ENCODE data around the gene ITGAE.
A peak's percentile ranks its signal among the peaks of the same experiment; 100 is the strongest.
"Not testable (repeated sequence)": the region's sequence is repeated elsewhere in the genome, so short reads cannot be mapped to it uniquely, and the experiment has no call there.

Gene ITGAE

DNA sequence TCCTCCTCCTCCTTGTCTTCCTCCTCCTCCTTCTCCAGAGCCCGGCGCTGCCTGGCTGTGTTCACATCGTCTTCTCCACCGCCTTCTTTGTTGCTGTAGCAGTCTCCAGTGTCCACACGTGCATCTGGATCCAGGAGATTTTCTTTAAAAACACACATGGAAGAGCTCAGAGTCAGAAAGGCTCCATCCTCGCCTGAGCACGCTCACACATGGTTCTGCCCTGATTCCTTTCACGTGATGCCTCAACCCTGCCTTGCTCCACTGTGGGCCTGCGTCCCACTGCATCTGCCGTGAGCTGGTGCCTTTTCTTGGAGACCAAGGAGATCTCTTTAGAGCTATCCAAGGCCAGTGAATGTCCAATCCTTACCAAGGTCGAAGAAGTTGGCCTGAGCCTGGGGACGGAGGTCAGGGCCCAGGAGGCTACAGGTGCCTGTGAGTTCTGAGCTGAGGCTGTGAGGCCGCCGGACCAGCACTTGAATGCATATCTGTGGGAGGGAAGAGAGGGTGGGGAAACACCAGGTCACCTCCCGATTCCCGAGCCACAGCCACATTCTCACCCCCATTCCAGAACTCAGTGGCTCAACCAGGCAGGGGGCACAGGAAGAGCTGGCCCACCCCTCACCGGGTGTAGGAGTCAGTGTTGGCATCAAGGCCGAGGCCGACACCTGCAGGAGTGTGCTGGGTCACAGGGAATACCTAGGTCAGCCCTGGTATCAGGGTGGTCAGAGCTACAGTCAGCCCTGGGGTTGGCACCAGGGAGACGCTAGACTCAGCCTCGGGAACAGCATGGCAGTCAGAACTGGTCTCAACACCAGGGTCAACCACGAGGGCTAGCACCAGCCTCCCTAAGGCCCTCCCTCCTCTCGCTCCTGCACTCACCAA is 39.7 kb downstream of the ITGAE start:
- no peak for DNase-seq (ENCODE audit: low spot score)

DNA sequence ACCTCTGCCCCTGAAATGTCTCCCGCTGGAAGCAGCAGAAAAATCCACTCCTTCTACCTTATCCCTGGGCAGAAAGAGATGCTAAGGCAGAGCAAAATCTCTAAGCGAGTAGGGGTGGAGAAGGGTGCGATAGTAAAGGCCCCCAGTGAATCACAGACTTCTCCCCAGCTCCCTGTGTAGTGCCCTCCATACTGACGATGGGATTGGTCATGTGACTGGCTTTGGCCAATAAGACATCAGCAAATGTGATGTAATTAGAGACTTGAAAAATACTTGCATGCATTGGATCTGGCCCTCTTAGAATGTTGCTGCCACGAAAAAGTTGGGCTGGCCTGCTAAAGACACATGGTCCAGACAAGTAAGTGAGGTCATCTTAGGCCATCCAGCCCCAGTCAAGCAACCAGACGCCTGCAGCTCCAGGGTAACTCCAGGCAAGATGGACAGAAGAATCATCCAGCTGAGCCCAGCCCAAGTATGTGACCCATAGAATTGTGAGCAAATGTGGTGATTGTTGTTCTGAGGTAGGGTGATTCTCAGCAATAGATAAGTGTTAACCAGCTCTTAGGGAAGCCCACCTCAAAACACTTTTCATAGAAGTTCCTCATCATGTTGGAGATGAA is 41.3 kb downstream of the ITGAE start:
- no peak for DNase-seq (ENCODE audit: low spot score)

DNA sequence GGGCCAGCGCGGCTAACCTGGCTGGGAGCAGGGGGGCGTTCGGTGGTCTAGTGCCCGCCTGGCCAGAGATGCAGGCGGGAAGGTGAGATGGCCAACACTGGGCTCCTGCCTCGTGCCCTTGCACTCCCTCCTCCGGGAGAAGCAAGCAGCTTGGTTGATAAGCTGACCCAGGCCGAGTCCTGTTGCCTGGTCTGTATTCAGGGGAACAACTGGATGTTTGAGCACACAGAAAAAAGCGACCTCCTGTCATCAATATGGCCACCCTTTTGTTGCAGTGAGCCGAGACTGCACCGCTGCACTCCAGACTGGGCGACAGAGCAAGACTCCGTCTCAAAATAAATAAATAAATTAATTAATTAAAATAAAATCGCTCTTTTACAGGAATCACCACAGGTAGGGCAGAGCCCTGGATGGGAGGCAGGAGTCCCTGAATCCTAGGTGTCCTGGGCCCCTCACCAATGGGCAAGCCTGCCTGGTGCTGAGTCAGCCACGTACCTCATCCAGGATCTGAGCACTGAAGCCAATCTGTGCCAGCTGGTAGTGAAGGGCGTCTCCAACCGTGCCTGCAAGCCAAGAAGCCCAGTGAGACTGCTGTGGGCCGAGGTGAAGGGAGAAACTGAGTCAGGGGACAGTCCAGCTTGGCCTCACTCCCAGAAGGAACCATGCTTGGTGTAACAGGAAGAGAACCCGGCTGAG is 45.5 kb downstream of the ITGAE start:
- no peak for DNase-seq (ENCODE audit: low spot score)

DNA sequence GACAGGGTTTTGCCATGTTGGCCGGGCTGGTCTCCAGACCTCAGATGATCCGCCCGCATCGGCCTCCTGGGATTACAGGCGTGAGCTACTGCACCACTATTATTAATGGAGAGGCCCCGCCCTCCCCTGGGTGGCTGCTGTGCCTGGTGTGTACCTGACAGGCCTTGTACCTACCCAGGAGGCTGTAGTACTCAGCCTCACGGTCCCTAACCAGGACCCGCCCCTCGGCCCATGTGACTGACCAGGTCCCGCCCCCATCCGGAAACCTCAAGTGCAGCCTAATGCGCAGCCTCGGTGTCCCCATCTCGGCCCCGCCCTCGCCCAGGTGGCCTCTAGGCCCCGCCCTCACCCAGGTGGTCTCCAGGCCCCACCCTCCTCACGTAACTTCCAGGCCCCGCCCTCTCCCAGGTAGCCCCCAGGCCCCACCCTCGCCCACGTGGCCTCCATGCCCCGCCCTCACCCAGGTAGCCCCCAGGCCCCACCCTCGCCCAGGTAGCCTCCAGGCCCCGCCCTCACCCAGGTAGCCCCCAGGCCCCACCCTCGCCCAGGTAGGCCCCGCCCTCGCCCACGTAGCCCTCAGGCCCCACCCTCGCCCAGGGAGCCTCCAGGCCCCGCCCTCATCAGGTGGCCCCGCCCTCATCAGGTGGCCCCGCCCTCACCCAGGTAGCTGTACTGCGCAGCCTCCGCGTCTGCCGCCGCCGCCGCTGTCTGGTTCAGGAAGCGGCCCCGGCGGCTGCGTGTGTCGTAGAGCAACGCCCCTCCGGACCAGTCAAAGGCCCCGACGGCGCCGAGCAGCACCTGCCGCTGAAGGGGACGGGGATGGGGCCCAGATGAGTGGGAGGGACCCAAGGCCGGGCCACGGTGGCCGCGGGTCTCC is 46.3 kb downstream of the ITGAE start:
- peak; percentile 95 for DNase-seq (ENCODE audit: low spot score)

DNA sequence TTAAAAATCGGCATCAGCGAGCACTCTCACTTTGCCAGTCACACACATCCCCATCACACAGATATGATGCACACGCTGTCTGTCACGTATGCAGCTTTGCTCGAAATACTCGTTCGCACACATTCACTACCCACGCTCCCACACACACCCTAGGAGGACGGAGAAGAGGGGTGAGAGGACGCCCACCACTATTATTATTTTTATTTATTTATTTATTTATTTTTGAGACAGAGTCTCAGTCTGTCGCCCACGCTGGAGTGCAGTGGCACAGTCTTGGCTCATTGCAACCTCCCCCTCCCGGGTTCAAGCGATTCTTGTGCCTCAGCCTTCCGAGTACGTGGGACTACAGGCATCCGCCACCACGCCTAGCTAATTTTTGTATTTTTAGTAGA is 46.9 kb downstream of the ITGAE start:
- DNase-seq (ENCODE audit: low spot score), result no peak

DNA sequence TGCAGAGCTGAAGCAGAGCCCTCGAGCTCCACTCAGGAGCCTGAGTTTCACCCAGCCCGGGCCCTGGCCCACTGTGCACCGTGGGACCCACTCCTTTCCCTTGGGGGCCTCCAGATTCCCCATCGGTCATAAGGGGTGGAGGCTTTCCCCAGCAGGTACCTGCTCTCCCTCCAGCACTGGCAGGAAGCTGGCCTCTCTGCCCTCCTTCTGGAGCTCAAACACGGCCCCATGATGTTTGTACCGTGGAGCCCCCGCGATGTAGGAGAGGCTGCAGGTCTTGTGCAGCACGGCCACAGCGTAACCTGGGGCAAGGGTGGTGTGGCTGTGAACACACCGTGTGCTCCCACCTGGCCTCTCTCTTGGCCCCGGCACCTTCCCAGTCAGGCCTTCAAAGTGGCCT is 47.4 kb downstream of the ITGAE start:
- DNase-seq (ENCODE audit: low spot score), result no peak

DNA sequence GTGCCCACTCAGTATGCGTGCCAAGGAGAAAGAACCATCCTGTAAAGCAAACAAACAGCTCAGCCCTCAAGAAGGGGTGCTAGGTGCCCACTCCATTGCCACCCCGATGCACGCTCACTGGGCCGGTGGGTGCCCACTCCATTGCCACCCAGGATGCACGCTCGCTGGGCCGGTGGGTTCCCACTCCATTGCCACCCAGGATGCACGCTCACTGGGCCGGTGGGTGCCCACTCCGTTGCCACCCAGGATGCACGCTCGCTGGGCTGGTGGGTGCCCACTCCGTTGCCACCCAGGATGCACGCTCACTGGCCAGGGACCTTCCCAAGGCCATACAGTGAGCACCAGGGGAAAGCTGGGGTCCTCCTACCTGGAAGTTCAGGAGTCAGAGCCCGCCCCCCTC is 49.2 kb downstream of the ITGAE start:
- no peak for DNase-seq (ENCODE audit: low spot score)

DNA sequence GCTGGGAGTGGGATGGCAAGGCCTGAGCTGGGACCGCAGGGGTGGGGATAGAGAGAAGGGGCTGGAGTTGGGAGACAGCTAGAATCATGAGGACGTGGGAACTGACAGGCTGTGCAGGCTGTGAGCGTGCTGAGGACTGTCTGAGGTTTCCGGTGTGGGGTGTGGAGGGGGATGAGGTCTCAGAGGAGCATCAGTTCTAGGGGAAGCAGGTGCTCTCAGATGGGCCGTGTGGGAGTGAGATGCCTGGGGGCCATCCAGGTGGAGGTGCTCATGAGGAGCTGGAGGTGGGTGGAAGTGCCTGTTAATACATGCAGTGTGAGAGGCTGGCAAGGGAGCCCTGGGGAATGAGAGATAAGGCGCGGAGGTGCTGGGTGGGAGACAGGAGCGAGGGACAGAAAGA is 50.1 kb downstream of the ITGAE start:
- no peak for DNase-seq (ENCODE audit: low spot score)

DNA sequence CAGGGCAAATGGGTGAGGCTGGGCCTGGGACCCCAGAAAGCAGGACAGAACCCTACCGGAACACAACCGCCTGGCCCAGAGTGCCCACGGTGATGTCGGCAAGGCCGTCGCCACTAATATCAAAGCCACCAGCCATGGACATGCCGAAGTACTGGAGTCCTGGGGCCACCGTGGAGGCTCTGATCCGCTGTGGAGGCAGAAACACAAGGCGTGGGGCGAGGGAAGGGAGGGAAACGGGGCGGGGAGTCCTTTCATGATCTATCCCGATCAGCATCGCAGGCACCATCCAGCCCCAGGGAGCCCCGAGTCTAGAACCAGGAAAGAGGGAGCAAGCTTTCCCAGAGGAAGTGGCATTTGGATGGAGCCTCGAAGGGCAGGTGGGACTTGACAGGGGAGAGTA is 50.7 kb downstream of the ITGAE start:
- no peak for DNase-seq (ENCODE audit: low spot score)

DNA sequence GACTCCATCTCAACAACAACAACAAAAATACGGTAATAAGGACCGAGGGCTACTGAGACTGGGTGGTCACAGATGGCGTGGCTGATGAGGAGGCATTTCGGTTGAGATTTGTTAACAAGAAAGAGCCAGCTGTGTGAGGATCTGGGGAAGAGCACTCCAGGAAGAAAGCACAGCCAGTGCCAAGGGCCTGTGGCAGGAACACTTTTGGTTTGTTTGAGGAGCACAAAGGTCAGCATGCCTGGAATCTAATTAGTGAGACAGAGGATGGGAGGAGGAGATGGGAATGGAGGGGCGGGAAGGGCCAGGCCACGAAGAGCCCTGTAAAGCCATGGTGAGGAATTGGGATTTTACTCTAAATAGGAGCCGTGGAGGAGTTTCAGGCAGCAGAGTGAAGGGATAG is 52.4 kb downstream of the ITGAE start:
- DNase-seq (ENCODE audit: low spot score), result no peak

DNA sequence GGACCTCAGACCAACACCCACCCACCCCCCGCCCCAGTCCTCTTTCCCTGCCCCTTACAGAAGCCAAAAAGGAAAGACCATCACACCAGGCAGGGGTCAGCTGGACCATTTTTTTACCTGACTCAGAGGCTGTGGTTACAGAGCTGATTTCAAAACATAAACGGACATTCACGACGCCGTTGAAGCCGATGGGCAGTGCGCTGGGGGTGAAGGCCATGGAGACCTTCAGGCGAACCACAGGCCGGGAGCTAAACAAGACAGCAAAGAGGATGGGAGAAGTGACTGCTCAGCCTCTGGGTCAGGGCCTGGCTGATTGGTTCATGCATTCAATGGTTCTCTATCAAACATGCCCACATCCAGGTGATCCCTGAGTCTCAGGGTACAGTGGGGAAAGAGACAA is 53.2 kb downstream of the ITGAE start:
- no peak for DNase-seq (ENCODE audit: low spot score)

DNA sequence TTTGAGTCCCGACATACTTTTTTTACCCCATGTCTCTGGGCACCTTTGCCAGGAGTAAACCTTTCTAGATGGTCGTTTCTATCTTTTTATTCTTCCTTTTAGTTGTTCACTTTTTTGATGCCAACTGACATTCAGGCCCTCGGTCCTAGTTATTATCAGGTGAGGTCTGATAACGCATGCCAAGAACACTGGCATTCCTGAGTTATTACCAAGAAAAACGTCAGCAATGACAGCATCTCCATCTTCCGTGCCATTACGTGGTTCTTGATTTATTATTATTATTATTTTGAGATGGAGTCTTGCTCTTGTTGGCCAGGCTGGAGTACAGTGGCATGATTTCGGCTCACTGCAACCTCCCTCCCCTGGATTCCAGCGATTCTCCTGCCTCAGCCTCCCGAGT is 55.9 kb downstream of the ITGAE start:
- no peak for DNase-seq (ENCODE audit: low spot score)

DNA sequence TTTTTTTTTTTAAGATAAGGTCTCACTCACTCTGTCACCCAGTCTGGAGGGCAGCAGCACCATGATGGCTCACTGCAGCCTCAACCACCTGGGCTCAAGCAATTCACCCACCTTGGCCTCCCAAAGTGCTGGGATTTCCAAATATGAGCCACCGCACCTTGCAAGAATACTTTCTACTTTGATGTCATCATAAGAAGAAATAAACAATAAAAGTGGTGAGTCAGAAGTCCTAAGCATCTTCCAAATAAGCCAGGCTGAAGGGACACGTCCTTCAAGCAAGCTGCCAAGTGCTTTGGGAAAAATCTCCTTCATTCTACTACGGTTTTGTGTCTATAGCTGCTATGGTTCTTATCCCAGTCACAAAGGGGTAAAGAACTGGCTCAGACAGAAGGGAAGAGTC is 57.0 kb downstream of the ITGAE start:
- no peak for DNase-seq (ENCODE audit: low spot score)

DNA sequence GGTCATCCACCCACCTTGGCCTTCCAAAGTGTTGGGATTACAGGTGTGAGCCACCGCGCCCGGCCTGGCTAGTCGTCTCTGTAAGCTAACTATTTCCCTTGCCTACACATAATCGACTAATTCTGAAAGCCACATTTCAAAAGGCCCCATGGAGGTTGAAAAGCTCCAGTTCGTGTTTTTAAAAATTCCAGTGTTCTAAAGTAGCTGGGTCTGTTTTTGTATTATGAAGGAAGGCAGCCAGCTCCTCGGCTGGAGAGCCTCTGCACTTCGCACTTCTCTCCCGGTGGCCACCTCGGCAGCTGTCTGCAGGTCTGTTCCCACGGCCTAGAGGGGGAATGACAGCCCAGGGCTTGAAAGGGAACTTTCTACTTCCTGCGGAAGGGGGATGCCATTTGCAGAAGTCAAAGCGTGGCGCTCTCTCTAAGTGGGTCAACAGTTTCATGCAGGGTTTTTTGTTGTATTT is 60.3 kb downstream of the ITGAE start:
- DNase-seq (ENCODE audit: low spot score), result no peak

DNA sequence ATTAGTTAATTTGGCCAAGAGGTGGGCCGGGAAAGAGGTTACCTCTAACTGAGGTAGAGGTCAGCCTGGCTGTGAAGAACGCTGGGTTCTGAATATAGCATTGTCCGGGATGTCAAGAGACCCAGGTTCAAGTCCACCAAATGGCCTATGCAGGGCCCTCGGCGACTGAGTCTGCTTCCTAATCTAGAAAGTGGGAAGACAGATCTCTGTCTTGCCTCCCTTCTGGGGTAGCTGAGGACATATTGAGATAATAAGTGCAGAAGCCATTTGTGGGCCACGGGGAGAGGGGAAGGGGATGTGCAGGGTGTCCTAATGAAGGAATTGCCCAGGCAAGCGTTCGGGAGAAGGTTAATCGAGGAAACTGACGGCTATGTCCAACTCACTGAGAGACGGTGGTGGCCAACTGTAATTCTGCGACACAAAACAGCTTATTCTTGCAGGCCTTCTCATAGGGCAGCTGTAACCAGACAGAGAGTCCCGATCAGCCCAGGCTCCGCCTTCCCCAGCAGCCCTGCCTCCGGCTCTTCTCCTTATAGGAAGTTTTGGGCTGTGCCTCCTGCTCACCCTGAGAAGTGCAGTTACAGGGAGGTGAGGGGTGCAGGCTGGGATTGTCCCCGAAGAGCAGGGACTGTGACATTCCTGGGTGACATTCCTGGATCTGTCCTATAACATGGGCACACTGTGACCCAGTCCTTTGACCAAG is 61.4 kb downstream of the ITGAE start:
- no peak for DNase-seq (ENCODE audit: low spot score)

DNA sequence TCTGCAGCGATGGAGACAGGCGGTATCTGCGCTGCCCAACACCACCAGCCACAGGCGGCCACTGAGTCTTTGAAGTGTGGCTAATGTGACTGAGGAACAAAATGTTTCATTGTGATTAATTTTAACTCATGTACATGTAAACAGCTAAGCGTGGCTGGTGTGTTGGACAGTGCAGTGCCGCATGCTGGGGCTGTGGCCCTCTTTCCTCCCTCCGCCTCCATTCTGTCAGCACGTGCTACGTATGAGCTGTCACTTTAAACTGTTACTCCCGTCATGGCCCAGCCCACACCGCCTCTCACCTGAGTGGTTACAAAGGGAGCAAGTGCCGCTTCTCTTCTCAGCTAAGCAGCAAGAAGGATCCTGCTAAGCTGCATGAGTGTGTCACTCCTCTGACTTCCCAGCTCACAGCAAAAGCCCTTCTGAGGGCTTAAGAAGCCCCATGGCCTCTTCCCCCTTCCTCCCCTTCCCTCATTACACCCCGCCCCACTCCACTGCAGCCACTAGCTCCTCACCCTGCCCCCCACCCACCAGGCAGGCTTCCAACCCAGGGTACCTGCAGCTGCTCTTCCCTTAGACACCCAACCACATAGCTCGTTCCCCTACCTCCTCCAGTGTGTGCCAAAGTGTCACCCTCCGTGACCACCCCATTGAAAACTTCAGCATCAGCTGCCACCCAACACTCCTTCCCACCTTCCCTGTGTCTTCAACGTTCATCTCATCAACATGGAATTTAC is 62.3 kb downstream of the ITGAE start:
- DNase-seq (ENCODE audit: low spot score), result no peak

DNA sequence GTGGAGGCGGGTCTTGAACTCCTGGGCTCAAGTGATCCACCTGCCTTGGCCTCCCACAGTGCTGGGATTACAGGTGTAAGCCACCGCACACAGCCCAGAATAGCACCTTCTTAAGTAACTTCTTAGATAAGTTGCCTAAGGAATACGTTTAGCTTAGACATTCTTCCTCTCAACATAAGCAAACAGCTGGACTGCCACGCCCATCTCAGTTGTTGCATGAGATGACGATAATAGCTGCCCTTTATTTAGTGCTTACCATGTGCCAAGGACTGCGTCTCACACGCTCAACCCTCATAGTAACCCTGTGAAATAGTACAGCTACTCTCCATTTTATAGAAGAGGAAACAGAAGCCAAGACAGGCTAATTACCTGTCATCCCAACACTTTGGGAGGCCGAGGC is 65.5 kb downstream of the ITGAE start:
- no peak for DNase-seq (ENCODE audit: low spot score)

DNA sequence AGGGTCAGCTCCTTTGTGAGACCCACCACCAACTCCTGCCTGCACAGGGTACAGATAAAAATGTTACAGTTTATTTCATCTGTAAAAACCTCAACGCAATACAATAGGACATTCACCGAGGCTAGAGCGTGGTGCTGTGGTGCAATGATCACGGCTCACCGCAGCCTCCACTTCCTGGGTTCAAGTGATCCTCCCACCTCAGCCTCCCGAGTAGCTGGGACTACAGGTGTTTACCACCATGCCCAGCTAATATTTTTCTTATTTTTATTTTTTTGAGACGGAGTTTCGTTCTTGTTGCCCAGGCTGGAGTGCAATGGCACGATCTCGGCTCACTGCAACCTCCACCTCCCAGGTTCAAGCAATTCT is 66.1 kb downstream of the ITGAE start:
- DNase-seq (ENCODE audit: low spot score), result not testable (repeated sequence)

DNA sequence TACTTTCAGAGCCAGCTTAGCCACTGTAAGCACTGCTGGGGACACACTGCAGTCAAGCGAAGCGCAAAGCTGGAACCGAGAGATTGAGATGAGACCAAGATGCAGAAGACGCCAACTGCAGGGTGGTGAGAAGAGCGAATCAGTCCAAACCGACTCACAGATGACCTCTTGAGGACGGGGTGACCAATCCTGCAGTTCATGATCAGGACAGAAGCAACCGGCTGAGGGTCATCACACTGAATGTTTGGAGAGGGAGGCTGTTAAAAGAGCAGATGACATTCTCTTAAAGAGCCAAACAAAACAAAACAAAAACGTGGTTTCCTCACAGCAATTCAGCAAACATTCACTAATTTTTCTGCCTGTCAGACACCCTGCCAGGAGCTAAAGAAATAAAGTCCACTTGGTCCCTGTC is 68.8 kb downstream of the ITGAE start:
- DNase-seq (ENCODE audit: low spot score), result no peak

DNA sequence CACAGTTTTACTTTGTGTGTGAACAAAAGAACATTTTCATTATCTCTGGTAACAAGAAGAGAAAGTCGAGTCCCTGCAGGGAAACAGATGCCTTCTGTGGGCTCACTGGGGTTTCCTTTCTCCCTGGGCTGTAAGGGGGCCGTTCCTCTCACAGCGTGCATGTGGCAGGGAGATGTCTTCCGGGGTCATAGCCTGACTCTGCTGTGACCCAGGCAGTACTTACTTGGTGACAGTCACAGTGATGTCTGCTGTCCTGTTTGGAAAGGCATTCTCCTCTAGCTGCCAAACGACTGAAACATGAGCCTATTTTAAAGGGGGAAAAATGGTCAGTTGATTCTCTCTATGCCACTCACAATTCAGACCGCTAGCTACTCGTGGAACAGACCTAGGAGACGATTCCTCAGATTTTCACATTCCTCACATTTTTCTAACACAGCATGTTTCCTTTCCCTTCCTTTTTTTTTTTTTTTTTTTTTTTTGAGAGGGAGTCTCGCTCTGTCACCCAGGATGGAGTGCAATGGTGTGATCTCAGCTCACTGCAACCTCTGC is 70.0 kb downstream of the ITGAE start:
- no peak for DNase-seq (ENCODE audit: low spot score)

DNA sequence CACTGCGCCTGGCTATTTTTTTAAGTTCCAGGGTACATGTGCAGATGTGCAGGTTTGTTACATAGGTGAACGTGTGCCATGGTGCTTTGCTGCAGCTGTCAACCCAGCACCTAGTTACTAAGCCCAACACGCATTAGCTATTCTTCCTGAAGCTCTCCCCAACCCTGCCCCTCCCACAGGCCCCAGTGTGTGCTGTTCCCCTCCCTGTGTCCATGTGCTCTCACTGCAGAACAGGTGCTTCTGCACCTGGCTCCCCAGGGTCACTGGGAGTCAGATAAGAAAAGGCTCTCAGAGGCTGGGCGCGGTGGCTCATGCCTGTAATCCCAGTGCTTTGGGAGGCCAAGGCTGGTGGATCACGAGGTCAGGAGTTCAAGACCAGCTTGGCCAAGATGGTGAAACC is 71.1 kb downstream of the ITGAE start:
- no peak for DNase-seq (ENCODE audit: low spot score)

Measured in LoVo (cell line).